Ecto neural progenitor cell (in vitro differentiated cells): ENCODE measurements around the gene INPP4B.

Experiments
- DNase-seq: peaks from one replicate; pipeline ENCODE4 v3.0.0-alpha.2; 2018; ENCODE audit warnings: low spot score

The INPP4B gene

DNA sequence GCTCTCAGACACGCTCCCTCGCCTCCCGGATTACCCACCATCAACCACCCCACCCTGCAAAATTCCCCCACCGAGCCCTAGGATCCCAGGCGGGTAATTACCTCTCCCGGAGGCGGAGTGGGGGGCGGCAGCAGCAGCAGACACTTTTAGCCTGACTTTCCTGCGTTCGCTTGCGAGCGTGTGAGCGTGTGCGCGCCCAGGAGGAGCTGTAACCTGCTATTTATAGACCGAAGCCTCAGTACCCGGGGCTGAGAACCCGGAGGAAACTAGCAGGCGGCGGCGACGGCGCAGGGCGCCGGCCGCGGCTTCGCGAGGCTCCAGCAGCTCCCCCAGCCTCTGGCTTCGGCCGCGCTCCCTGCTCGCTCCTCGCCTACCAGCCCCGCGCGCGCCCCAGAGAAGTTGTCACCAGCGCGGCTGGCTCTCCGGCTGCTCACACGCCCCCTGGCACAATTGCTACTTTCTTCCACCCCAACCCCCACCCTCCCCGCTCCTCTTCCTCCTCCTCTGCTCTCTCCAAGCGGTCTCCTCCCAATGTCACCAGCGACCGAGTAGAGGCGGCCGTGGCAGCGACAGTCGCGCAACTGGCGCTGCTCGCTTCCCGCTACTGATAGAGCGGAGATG, at the start of gene INPP4B:
Gene INPP4B, minus strand, starts transcription at position 194 of the 621 bp plus-strand sequence.
- peak; percentile 71 for DNase-seq

DNA sequence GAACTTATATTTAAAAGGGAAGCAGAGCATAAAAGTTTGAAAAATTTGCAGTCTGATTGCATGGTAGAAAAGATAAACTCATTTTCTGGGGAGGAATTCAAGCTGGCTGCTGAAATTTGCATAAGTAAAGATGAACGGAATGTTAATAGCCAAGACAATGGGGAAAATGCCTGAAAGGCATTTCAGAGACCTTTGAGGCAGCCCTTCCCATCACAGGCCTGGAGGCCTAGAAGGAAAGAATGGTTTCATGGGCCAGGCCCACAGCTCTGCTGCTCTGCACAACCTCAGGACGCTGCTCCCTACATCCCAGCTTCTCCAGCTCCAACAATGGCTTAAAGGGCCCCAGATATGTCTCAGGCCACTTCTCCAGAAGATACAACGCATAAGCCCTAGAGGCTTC, 46.9 kb upstream of the INPP4B start:
- no peak for DNase-seq

GRCh38 chr4:142886566-142886965, 40.5 kb upstream of the INPP4B start:
- DNase-seq: no peak

- no peak for DNase-seq
These were observed 37.1 kb upstream of the INPP4B start for GRCh38 chr4:142883040-142883832.

GRCh38 chr4:142882159-142882558, 36.1 kb upstream of the INPP4B start:
- no peak for DNase-seq

DNA sequence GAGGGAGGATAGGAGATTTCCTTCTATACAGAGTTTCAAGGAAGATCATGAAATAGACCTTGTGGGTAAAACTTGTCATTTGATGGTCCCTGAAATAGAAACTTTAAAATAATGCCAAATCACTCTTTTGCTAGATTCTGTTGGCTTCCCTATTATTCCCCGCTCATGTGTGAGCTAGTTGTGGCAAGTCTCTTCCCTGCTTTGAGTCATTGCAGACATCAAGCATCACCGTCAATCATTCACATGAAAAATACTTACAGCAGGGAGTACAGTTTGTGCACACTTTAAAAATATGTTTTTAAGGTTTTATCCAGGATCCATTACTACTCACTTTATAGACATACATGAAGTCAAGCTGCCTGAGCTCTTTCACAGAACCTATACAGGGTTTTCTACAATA, 35.2 kb upstream of the INPP4B start:
- no peak for DNase-seq

DNA sequence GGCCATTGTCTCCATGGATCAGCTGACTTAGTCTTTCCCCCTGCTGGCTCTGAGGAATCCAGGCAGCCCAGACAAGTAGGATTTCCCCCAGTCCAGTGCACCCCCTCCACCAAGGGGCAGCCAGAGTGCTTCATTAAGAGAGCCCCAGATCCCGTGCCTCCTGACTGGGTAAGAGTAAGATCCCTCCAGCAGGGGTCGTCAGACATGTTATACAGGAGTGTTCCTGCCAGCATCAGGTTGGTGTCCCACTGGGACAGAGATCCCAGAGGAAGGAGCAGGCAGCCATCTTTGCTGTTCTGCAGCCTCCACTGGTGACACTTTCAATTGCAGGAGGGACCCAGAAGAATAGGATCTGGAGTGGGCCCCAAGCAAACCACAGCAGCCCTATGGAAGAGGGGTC, 29.0 kb upstream of the INPP4B start:
- DNase-seq: peak; percentile 46

- DNase-seq: no peak
These were observed 28.6 kb upstream of the INPP4B start for GRCh38 chr4:142874684-142875083.

DNA sequence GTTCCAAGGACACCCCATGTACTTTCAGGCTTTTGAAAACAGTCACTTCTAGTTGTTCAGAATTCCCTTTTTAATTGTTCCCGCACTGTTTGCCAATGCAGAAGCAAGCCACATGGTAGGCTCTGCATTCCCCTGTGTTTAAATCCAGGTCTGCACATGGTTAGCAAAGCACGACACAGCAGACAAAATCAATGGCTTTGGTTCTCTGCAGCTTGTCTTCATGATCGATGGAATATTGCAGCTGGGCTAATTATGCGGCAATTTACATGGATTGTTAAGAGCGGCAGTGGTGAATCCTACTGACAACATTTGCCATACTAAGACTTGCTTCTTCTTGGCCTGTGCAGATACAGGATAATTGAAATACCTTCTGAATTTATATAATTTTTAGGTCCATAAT, 20.6 kb upstream of the INPP4B start:
- DNase-seq: no peak

- DNase-seq: no peak
These were observed 15.2 kb upstream of the INPP4B start for GRCh38 chr4:142861351-142861750.

- no peak for DNase-seq
These were observed 12.9 kb upstream of the INPP4B start for GRCh38 chr4:142858965-142859364.

DNA sequence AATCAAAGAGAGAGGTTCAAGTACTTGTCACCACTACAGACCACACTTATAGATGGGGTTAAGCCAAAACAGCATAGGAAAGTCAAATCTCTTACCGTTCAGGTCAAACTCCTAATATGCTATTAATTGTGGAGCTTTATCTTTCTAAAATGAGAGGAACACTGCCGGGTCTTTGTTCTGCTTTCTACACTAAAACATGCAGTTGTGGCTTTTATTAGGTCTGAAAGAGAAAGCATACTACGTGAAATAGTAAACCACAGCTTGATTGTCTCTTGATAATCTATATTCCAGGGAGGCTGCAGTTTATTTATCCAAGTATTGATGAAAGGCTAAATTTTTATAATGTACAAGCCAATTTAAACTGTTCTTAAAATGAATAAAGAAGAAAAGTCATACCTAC, 12.3 kb upstream of the INPP4B start:
- DNase-seq: no peak

DNA sequence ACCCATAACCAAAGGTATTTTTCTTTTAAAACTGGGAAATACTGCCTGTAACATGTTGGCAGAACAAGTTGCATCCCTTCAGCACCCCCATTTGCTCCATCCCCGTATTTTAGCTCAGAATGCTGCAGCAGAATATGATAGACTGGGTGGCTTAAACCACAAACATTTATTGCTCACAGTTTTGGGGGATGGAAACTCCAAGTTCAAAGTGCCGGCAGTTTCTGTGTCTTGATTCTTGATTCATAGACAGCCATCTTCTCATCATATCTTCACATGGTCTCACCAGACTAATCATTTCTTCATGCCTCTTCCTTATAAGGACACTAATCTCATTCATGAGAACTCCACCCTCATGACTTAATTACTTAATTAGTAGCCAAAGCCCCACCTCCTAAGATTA, 10.5 kb upstream of the INPP4B start:
- no peak for DNase-seq

DNA sequence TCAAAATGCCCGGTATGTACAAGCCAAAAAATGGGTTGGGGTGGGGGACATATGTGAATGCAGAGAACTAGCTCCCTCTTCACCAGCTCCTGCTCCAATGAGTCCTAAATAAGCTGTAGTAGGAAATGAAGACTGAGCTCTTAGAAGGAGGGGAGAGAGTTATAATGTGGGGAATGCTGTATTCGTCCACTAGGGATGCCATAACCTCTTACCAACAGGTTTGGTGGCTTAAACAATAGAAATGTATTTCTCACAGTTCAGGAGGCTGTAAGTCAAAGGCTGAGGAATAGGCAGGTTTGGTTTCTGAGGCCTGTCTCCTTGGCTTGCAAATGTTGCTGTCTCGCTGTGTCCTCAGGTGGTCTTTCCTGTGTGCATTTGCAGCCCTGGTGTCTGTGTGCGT, 4.4 kb upstream of the INPP4B start:
- DNase-seq: no peak

DNA sequence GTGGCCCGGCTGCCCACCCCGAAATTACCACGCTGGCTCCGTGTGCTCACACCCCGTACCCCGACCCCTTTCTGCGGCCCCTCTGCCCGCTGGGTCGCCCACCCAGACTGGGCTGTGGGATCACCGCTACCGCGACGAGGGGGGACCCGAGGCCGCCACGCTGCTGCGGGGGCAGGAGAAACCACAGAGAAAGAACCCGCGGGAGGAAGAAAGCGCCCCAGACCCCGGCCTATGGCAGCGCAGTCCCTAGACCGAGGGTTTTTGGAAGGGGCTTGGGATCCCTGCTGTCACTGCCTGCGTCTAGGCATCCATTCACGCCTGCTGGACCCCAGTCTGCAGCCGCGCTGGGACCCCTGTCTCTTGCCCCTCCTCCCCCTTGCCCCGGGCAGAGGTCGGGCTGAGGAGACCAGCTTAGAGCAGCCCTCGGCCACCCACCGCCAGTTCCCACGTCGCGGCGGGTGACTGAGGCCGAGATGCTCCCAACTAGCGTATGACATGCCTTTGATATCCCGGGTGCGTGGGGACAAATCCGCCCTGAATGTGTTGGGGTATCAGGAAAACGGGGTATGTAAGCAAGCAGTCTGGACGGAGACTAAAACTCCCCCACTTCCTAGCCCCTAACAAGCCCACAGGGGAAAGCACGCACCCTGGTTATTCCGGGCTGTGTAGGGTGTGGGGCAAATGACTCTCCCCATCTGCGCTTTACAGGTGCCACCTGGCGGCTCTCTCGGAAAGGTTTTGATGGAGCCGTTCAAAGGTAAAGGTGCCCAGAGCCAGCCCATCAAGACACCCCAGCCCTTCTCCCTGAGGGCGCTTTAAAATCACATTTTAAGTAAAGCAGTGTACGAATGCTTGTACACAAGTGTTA, 862 bp upstream of the INPP4B start:
- peak; percentile 67 for DNase-seq

GRCh38 chr4:142845293-142846107, 601 bp downstream of the INPP4B start:
- DNase-seq: peak; percentile 66

DNA sequence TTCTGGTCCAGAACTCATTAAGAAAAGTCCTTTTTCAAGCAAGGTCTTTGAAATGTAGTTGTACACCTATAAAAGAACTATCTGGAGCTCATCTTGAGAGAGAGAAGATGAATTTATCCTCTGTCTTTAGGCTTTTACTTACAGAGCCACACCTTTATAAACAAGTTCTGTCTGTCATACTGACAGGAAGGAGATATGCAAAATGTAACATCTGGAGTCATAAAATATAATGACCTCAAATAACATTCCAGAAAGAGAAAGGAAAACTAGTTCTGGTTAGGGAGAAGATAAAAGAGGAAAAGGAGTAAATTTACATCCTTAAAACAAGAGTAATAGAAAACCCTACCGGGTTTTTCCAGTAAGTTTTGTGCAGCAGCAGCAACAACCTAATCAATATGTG, 1.3 kb downstream of the INPP4B start:
- DNase-seq: no peak

DNA sequence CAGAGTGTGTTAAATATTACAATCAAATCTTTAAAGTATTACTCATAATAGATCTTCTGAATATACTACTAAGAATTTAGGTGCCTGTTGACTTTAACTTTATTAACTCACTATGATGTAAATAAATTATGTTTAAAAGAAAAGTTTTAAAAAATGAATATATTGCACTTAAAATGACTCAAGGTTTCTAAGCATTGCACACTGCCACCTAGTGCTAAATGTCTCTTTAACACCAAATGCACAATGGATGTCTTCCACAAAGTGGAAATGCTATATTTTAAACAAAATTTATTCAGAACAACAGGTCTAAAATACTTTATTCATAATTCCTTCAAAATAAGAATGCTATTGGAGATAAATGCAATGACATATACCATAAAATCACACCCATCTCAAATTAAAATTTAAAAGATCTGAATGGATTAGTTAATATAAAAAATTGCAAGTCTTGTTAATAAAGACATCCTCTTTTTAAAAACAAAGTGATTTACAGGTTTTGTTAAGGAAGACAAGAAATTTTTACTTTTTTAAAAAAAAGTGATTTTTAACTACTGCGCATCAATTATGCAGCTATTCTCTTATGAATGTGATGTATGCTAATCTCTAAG, 5.5 kb downstream of the INPP4B start:
- no peak for DNase-seq

- no peak for DNase-seq
These were observed 7.3 kb downstream of the INPP4B start for GRCh38 chr4:142838778-142839177.

DNA sequence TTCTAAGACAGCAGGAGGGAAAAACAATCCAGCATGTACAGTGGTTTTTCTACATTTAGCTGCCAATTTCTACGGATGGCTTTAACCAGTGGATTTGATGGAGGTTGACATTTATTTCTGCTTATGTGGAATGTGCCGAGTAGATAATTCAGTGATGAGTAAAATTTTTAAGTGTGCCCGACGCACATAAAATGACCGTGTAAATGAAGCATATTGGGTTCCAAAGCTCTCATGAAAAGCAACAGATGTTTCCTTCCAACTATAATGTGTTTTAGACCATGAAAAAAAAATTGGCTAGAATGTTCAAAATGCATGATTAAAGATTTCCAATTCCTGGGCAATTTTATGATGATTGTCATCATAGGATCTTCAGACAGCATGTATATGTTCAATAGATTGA, 14.1 kb downstream of the INPP4B start:
- DNase-seq: no peak

- no peak for DNase-seq
These were observed 19.4 kb downstream of the INPP4B start for GRCh38 chr4:142826503-142827241.
